ENCODE measurements around the gene CSTF1.

- TF ChIP-seq POLR2A (IDR thresholded peaks at IDR 0.05; ENCODE audit: low read depth, low read length) (no peak), FOS (IDR thresholded peaks at IDR 0.05; ENCODE audit: low read depth, low read length) (no peak), MAFK (IDR thresholded peaks at IDR 0.05; ENCODE audit: low read depth, low read length) (no peak), SMC3 (IDR thresholded peaks at IDR 0.05; ENCODE audit: low read depth, low read length) (no peak), CEBPB (IDR thresholded peaks at IDR 0.05; ENCODE audit: low read depth, low read length) (no peak), RAD21 (IDR thresholded peaks at IDR 0.05; ENCODE audit: low read length) (no peak), RCOR1 (IDR thresholded peaks at IDR 0.05; ENCODE audit: insufficient replicate concordance, low read length) (no peak), ELK1 (IDR thresholded peaks at IDR 0.05; ENCODE audit: borderline replicate concordance, low read depth, low read length) (no peak)
- TF ChIP-seq, protein P1, sequence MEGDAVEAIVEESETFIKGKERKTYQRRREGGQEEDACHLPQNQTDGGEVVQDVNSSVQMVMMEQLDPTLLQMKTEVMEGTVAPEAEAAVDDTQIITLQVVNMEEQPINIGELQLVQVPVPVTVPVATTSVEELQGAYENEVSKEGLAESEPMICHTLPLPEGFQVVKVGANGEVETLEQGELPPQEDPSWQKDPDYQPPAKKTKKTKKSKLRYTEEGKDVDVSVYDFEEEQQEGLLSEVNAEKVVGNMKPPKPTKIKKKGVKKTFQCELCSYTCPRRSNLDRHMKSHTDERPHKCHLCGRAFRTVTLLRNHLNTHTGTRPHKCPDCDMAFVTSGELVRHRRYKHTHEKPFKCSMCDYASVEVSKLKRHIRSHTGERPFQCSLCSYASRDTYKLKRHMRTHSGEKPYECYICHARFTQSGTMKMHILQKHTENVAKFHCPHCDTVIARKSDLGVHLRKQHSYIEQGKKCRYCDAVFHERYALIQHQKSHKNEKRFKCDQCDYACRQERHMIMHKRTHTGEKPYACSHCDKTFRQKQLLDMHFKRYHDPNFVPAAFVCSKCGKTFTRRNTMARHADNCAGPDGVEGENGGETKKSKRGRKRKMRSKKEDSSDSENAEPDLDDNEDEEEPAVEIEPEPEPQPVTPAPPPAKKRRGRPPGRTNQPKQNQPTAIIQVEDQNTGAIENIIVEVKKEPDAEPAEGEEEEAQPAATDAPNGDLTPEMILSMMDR (conservative IDR thresholded peaks at IDR 0.05; ENCODE audit: low read depth, low read length): no peak
- TF ChIP-seq, protein P2, sequence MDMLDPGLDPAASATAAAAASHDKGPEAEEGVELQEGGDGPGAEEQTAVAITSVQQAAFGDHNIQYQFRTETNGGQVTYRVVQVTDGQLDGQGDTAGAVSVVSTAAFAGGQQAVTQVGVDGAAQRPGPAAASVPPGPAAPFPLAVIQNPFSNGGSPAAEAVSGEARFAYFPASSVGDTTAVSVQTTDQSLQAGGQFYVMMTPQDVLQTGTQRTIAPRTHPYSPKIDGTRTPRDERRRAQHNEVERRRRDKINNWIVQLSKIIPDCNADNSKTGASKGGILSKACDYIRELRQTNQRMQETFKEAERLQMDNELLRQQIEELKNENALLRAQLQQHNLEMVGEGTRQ (IDR thresholded peaks at IDR 0.05; ENCODE audit: low read depth, low read length): no peak
Measured at GRCh38 chr20:56363491-56363890, 29.0 kb upstream of the CSTF1 start.
